Astrocyte (in vitro differentiated cells and primary cell): ENCODE results near the gene RPS5. TPM values are rescaled to one million over a fixed set of nuclear protein-coding genes. Genes with fewer than 3 reads are reported as not detected.

Experiments
- DNase-seq: peaks from one replicate; pipeline ENCODE4 v3.0.0-alpha.2; 2010; ENCODE audit warnings: low read depth
- FAIRE-seq: peaks from 2 replicates; lab custom pipeline; 2011; peaks lifted over from hg19 to GRCh38; lab: Jason Lieb, UNC
- H2AFZ ChIP-seq: 2 replicates; pipeline ENCODE4 v1.6.0; 2012; ENCODE audit warnings: low read depth, low read length, inconsistent platforms
- H3K27ac ChIP-seq: 2 replicates; pipeline ENCODE4 v1.5.1; 2011; ENCODE audit warnings: low read depth, low read length, inconsistent platforms
- H3K27me3 ChIP-seq: 2 replicates; pipeline ENCODE4 v1.6.0; 2011; ENCODE audit warnings: low read length, inconsistent platforms; ENCODE audit not compliant: insufficient read depth
- H3K36me3 ChIP-seq: 2 replicates; pipeline ENCODE4 v1.5.1; 2011; ENCODE audit warnings: low read length, inconsistent platforms; ENCODE audit not compliant: insufficient read depth
- H3K4me1 ChIP-seq: 2 replicates; pipeline ENCODE4 v1.5.1; 2011; ENCODE audit warnings: low read length, inconsistent platforms; ENCODE audit not compliant: insufficient read depth
- H3K4me2 ChIP-seq: 2 replicates; pipeline ENCODE4 v1.6.0; 2012; ENCODE audit warnings: low read length, inconsistent platforms
- H3K4me3 ChIP-seq: 2 replicates; pipeline ENCODE4 v1.5.1; 2011; ENCODE audit warnings: low read depth, mild to moderate bottlenecking, low read length, inconsistent platforms; ENCODE audit not compliant: insufficient read depth
- H3K79me2 ChIP-seq: 2 replicates; pipeline ENCODE4 v1.6.0; 2012; ENCODE audit warnings: mild to moderate bottlenecking, low read length, inconsistent platforms; ENCODE audit not compliant: insufficient read depth
- H3K9ac ChIP-seq: 2 replicates; pipeline ENCODE4 v1.6.0; 2012; ENCODE audit warnings: mild to moderate bottlenecking, low read length, inconsistent platforms
- H3K9me3 ChIP-seq: 2 replicates; pipeline ENCODE4 v1.5.1; 2012; ENCODE audit warnings: low read depth, mild to moderate bottlenecking, low read length, inconsistent platforms; ENCODE audit not compliant: insufficient read depth
- H4K20me1 ChIP-seq: 2 replicates; pipeline ENCODE4 v1.6.0; 2012; ENCODE audit warnings: low read length, inconsistent platforms; ENCODE audit not compliant: insufficient read depth
- H3K27ac Mint-ChIP-seq: one replicate; pipeline ENCODE4 v1.8.0; 2021; ENCODE audit warnings: mild to moderate bottlenecking, mixed read lengths; ENCODE audit not compliant: unreplicated experiment
- H3K27me3 Mint-ChIP-seq: one replicate; pipeline ENCODE4 v1.8.0; 2021; ENCODE audit warnings: low read depth, mixed read lengths; ENCODE audit not compliant: unreplicated experiment
- H3K36me3 Mint-ChIP-seq: one replicate; pipeline ENCODE4 v1.8.0; 2021; ENCODE audit warnings: low read depth, mixed read lengths; ENCODE audit not compliant: unreplicated experiment
- H3K4me1 Mint-ChIP-seq: one replicate; pipeline ENCODE4 v1.8.0; 2021; ENCODE audit warnings: low read depth, mixed read lengths; ENCODE audit not compliant: unreplicated experiment
- H3K4me3 Mint-ChIP-seq: one replicate; pipeline ENCODE4 v1.8.0; 2021; ENCODE audit warnings: mild to moderate bottlenecking, moderate library complexity, mixed read lengths; ENCODE audit not compliant: unreplicated experiment
- H3K9me3 Mint-ChIP-seq: one replicate; pipeline ENCODE4 v1.8.0; 2021; ENCODE audit warnings: mild to moderate bottlenecking, mixed read lengths; ENCODE audit not compliant: unreplicated experiment
- CTCF ChIP-seq: IDR thresholded peaks from 2 replicates; pipeline ENCODE4 v1.5.1; 2011; ENCODE audit warnings: low read depth, mild to moderate bottlenecking, inconsistent platforms, low read length, moderate library complexity; ENCODE audit not compliant: insufficient read depth
- EZH2 ChIP-seq: IDR thresholded peaks from 2 replicates; pipeline ENCODE4 v1.6.1; 2012; ENCODE audit warnings: mild to moderate bottlenecking, low read length, inconsistent platforms; ENCODE audit not compliant: insufficient read depth
- total RNA-seq: library from RNA; stranded (reverse); gene quantifications from 2 replicates; pipeline ENCODE4 v1.2.1, GENCODE V29; 2021

Gene RPS5
- total RNA-seq, 1 donor from 2014 or later = 891 TPM

- H3K27ac Mint-ChIP-seq = no peak overlapping the region
- Histone ChIP-seq H3K79me2 (no peaks in the 10 kb centered on the region), H3K36me3 (no peaks in the 10 kb centered on the region), H3K9ac (no peak overlapping the region), H4K20me1 (no peaks in the 10 kb centered on the region), H3K4me1 (peaks cover 3% of the 10 kb centered on the region), H3K27me3 (no peaks in the 10 kb centered on the region), H3K4me2 (peak overlapping the region; percentile 33), H2AFZ (no peak overlapping the region), H3K27ac (no peak overlapping the region), H3K4me3 (no peak overlapping the region), H3K9me3 (peaks cover 13% of the 10 kb centered on the region)
- DNase-seq (no peak), FAIRE-seq (no peak)
- TF ChIP-seq EZH2 = no peak
- no peak for TF ChIP-seq CTCF
- H3K36me3 Mint-ChIP-seq = peaks cover 6% of the 10 kb centered on the region
- H3K4me1 Mint-ChIP-seq = peaks cover 2% of the 10 kb centered on the region
- no peaks in the 10 kb centered on the region for H3K9me3 Mint-ChIP-seq
- H3K4me3 Mint-ChIP-seq = no peak overlapping the region
- no peaks in the 10 kb centered on the region for H3K27me3 Mint-ChIP-seq
These were observed 30.1 kb upstream of the RPS5 start for GRCh38 chr19:58356766-58357480.

GRCh38 chr19:58357481-58358145 is 29.5 kb upstream of the RPS5 start:
- Histone ChIP-seq H3K27ac (no peak overlapping the region), H3K27me3 (no peaks in the 10 kb centered on the region), H3K36me3 (no peaks in the 10 kb centered on the region), H3K9me3 (peaks cover 13% of the 10 kb centered on the region), H3K4me3 (no peak overlapping the region), H3K9ac (no peak overlapping the region), H2AFZ (no peak overlapping the region), H3K4me1 (peaks cover 4% of the 10 kb centered on the region), H3K4me2 (no peak overlapping the region), H4K20me1 (no peaks in the 10 kb centered on the region), H3K79me2 (no peaks in the 10 kb centered on the region)
- peaks cover 2% of the 10 kb centered on the region for H3K4me1 Mint-ChIP-seq
- H3K36me3 Mint-ChIP-seq = peaks cover 5% of the 10 kb centered on the region
- no peaks in the 10 kb centered on the region for H3K9me3 Mint-ChIP-seq
- H3K27me3 Mint-ChIP-seq = no peaks in the 10 kb centered on the region
- H3K27ac Mint-ChIP-seq = no peak overlapping the region
- DNase-seq = no peak
- TF ChIP-seq EZH2 (no peak), CTCF (no peak)
- FAIRE-seq = no peak
- no peak overlapping the region for H3K4me3 Mint-ChIP-seq

GRCh38 chr19:58361900-58362271 is 25.2 kb upstream of the RPS5 start:
- no peak for TF ChIP-seq CTCF
- Mint-ChIP-seq H3K9me3 (no peaks in the 10 kb centered on the region), H3K27ac (peak overlapping the region; percentile 90), H3K4me3 (peak overlapping the region; percentile 88), H3K4me1 (peaks cover 4% of the 10 kb centered on the region), H3K27me3 (no peaks in the 10 kb centered on the region), H3K36me3 (peaks cover 5% of the 10 kb centered on the region)
- Histone ChIP-seq H3K79me2 (no peaks in the 10 kb centered on the region), H3K4me3 (peak overlapping the region; percentile 71), H3K9ac (peak overlapping the region; percentile 89), H3K36me3 (no peaks in the 10 kb centered on the region), H2AFZ (peak overlapping the region; percentile 97), H3K27ac (peak overlapping the region; percentile 85), H3K9me3 (peaks cover 5% of the 10 kb centered on the region), H3K4me2 (peak overlapping the region; percentile 99), H4K20me1 (no peaks in the 10 kb centered on the region), H3K27me3 (no peaks in the 10 kb centered on the region), H3K4me1 (peaks cover 4% of the 10 kb centered on the region)
- DNase-seq = peak; percentile 47
- FAIRE-seq = no peak
